Cerebellar cortex (tissue), 1 donor: ENCODE measurements around the gene MRM3.
A peak's percentile ranks its signal among the peaks of the same experiment; 100 is the strongest.
"Not testable (repeated sequence)": the region's sequence is repeated elsewhere in the genome, so short reads cannot be mapped to it uniquely, and the experiment has no call there.

Experiments used
- DNase-seq: peaks from one replicate; pipeline ENCODE4 v3.0.0-alpha.2; 2015; ENCODE audit warnings: low spot score

The MRM3 gene

DNA sequence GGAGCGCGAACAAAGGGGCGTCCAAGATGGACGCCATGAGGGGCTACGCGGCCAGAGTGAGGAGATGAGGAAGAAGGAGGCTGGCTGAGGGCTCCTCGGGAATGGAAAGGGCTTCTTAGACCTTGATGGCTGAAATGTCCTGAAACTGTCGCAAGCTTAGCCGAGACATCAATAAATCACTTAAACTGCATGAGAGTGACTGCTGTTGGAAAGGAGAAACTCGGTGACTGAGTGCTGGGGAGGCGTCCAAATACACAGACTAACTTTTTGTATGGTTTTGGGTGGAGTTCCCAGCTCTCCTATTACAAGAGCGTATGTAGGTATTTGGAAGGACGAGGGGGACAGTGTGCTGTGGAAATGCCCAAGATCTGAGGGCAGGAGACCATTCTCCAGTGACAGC lies 28.7 kb upstream of the MRM3 start:
- no peak for DNase-seq

GRCh38 chr17:755319-755961 lies 26.7 kb upstream of the MRM3 start:
- not testable (repeated sequence) for DNase-seq

- DNase-seq = not testable (repeated sequence)
Observed at GRCh38 chr17:756010-756567, 26.1 kb upstream of the MRM3 start.

DNA sequence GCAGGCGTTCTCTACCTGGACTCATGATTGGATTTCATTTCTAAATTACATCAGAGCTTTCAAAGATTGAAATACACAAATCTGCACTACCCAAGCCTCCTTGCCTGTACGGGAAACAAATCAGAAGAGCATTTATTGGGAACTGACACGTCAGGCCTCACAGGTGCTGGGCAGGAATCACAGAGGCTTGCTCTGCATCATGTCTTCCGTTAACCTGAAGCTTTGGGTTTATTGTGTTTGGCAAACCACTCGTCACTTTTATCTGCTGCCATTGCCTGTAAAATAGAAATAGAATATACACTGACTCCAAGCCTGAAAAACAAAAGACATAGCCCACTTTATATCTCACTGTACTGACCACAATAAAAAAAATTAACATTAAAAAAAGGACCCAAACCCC lies 22.2 kb upstream of the MRM3 start:
- DNase-seq = no peak

- DNase-seq = no peak
Observed at GRCh38 chr17:760371-760770, 21.8 kb upstream of the MRM3 start.

DNA sequence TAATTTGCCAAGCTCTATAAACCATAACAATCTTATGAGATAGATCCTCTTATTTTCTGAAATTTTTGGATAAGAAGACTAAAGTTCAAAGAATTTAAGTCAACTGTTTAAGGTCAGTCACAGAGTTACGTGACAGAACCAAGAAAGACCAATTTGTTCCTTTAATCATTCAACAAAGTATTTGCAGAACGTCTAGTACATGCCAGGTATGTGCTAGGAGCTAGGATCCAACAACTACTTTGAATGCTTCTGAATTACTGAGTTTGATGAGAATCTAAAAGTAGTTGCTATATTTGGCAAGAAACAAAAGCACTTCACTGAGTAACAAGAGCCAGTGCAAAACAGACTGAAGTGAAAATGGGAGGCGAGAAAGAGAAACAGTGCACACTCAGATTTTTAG lies 15.1 kb upstream of the MRM3 start:
- DNase-seq = no peak

- DNase-seq = no peak
Observed at GRCh38 chr17:773016-773415, 9.1 kb upstream of the MRM3 start.

DNA sequence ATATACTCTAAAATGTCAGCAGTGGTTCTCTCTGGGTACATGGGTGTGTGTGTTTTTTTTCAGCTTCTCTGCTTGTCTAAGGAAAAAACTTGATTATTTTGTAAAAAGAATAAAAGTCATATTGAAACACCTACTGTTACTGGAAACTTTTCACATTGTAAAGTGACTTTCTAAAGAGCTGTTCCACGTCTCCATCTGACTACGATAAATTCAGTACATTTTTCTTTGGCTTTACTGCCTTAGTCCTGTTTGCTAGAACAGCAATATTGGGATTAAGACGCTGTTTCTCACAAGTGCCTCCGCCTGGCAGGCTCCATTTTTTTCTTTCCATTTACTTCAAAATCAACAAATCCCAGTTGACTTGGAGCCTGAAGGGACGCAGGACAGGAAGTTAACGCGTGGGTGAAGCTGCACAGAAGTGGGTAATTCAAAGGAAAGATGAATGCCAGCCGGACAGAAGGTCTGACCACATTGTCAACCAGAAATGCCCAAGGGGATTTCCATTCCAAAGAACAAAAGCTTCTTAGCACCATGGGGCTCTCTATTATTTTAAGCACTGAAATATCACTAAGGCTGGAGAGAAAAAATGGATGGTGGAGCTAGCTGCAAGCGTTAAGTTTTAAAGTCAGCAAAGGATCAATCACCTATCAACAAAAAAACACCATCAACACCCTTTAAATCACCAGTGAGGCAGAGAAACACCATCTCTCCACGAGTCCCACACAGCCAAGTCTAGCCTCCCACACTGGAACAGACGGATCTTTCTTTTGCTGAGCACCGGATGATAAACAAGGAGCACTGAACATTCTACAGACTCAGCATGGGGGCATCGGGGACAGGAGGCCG lies 8.5 kb upstream of the MRM3 start:
- no peak for DNase-seq

DNA sequence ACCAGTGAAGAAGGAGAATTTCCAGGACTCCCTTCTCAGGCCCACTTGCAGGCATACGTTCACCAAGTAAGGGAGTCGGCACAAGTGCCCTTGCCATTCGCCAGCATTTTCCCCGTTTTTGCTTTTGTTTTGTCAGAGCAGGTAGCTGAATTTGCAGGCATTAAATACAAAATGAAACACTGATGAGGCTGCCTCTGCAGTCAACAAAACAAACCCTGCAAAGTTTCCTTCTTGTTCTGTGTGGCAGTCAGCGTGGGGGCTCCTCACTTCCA lies 7.9 kb upstream of the MRM3 start:
- no peak for DNase-seq

- DNase-seq = no peak
Observed at GRCh38 chr17:778096-778495, 4.1 kb upstream of the MRM3 start.

- DNase-seq = no peak
Observed at GRCh38 chr17:784143-784542, 2.0 kb downstream of the MRM3 start.

DNA sequence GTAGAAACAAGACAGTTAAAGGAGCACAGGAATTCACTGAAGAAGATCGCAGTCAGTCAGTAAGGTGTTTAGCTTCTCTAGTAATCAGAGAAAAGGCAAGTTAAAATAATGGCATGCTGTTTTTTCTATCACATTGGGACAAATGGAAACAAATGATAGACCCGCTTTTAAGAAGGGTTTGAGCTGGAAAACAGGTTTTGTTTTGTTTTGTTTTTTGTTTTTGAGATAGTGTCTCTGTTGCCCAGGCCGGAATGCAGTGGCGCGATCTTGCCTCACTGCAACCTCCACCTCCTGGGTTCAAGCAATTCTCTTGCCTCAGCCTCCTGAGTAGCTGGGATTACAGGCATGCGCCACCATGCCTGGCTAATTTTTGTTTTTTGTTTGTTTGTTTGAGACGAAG lies 3.7 kb downstream of the MRM3 start:
- not testable (repeated sequence) for DNase-seq

DNA sequence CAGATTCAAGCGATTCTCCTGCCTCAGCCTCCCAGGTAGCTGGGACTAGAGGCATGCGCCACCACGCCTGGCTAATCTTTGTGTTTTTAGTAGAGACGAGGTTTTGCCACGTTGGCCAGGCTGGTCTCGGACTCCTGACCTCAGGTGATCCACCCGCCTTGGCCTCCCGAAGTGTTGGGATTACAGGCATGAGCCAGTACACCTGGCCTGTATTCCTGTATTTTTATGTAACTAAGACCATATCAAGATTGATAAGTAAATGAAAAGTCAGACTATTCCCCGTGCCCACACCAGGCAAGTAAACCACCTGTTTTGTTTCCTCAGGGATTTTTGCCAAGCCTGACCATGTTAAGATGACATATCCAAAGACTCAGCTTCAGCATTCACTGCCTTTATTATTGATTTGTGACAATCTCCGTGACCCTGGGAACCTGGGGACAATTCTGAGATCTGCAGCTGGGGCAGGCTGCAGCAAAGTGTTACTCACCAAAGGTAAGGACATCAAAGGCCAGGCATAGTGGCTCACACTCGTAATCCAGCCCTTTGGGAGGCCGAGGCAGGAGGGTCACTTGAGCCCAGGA lies 5.6 kb downstream of the MRM3 start:
- no peak for DNase-seq

- no peak for DNase-seq
Observed at GRCh38 chr17:788551-788950, 6.4 kb downstream of the MRM3 start.

GRCh38 chr17:789160-789840 lies 7.1 kb downstream of the MRM3 start:
- no peak for DNase-seq

DNA sequence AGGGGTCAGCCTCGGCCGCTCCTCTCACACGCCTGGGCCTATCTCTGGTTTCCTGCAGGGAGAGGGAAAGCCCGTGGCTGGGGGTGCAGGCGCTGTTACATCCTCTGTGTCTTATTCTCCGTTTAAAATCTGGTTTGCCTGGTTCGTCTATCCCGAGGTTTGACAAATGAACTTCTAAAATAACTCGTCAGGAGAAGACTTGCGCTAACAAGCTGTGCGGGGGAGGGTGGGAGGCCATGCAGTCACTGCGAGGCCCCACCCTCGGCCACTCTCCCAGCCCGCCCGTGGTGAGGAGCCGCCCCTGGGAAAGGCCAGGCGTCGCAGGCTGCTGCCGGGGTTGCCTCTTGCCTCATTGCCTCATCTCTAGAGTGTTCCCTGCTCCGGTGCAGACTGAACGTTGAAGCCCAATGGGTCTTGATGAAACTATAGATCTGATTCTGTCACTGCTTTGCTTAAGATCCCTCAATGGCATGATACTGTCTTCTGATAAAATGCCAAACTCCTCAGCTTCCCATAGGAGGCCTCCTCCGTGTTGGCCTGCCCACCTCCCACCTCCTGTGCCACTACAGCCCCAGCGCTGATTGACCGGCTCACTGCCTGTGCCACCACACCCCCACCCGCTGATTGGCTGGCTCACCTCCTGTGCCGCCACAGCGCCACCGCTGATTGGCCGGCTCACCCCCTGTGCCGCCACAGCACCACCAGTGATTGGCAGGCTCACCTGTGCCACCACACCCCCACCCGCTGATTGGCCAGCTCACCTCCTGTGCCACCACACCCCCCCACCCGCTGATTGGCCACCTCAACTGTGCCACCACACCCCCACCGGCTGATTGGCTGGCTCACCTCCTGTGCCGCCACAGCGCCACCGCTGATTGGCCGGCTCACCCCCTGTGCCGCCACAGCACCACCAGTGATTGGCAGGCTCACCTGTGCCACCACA lies 8.0 kb downstream of the MRM3 start:
- not testable (repeated sequence) for DNase-seq

- not testable (repeated sequence) for DNase-seq
Observed at GRCh38 chr17:790874-791247, 8.7 kb downstream of the MRM3 start.

GRCh38 chr17:791829-792228 lies 9.7 kb downstream of the MRM3 start:
- DNase-seq = no peak

GRCh38 chr17:792277-792676 lies 10.1 kb downstream of the MRM3 start:
- DNase-seq = no peak

DNA sequence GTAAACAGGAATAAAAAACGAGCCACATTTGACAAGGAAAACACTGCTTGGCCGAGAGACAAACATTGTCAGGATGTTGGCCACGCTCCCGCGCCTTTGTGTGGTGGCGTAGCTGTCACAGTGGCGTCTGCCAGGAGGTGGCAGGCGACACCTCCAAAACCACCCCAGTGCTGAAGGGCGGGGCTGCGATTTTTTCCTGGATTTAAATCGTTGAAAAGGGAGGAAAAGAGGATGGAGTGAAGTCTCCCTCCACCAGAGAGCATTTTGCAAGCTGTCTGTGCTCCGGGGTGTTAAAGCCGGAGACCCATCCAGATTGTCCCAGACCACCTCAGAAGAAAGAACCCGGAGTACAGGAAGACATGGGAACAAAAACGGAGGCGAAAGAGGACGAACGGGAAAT lies 12.7 kb downstream of the MRM3 start:
- DNase-seq = peak; percentile 94

DNA sequence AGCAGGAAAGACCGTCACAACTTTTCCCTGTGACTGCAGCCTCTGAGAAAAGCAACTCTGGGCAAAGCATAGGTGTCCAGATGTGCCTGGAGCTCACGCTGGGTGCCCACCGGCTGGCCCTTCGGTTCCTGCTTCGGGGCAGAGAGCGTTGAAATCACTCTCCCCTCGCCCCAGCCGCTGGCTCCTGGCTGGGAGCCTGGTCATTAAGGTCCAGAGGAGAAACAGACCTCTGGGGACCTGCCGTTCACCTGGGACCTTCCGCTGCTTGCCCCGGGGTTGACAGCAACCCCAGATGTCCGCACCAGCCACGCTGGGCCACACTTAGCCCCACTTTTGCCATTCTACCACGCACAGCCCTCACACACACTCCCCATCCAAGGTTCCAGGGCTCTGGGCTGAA lies 13.1 kb downstream of the MRM3 start:
- no peak for DNase-seq

- no peak for DNase-seq
Observed at GRCh38 chr17:795721-796120, 13.6 kb downstream of the MRM3 start.
